D341Med (cell line): ENCODE results near the gene BRIP1.

Experiments used
- DNase-seq: peaks from one replicate; pipeline ENCODE4 v3.0.0; 2012; ENCODE audit warnings: low spot score

BRIP1 gene

DNA sequence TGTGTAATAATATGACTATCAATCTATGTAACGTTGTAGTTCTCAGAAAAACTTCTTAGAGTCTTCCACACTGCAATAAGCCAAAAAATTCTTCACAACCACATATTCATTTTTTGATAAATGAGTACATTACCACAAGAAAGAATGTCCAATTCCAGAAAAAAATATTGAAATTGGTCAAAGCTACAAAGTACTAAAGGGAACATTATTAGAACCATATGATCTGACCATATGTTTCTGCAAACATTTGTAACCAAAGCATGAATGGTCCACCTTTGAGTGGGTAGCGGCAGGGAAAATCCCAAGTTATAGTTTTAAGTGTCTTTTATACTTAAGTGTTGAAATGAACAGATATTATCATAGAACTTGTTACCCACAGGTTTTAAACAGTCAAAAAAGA, 200.6 kb downstream of the BRIP1 start:
- DNase-seq, result no peak

DNA sequence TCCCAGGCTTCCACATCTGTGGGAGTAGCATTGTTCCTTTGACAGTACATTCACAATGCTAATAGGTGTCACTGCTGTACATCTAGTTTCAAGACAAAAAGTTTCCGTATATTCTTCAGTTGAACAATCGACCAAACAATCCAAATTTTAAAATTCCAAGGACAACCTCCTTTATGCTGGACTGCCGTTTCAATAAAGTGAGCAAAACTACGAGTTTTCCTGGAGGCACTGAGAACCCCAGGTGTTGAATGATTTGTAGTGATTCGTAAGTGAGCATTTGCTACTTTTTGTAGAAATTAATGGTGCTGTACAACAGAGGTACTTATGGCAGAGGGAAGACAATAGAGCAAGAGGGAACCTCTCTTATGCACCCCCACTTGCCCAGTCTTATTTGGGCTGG, 201.1 kb downstream of the BRIP1 start:
- DNase-seq, result no peak

DNA sequence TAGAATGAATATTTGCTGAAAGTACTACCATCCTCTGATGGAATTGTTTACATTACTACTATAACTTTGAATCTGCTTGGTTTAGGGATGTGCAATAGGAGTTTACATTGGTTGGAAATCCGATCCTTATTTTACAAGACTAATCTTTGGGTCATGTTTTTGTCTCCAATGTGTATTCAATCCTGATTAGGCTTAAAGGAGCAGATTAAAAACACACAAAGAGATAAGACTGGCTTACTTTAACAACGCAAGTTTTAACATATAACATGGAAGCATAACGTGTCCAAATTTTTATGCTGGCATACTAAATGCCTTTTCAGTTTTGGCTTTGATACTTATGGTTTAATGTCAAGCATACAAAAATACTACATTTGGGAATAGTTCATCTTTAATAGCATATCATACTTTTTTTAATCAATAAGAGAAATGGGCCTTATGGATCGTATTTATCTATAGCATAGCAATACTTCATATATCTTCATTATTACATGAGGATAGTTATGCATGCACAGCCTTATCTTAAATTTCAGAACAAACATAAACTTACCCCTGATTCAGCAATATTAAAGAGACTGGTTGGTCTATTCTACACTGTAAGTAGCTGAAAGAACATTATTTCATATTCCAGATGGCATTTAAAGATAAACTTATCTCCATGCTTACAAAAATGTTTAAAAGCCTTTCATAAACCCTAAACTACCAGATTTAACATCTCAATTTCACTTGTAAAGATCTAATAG, 202.4 kb downstream of the BRIP1 start:
- no peak for DNase-seq

DNA sequence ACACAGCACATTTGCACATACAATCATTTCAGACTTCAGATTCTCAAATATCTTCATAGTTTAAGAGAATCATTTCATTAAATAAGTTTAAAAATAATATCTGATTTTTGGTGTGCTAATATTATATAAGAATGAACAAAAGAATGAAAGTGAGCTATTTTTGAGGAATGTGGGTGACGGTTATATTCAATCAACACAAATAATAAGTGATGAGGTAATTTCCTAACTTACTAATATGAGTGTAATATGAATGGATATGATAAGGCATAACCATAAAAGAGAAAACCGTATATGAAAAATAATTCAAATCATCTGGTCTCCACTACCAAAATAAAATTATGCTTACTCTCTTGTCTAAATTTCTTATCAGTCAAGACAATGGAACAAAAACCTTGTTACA, 203.9 kb downstream of the BRIP1 start:
- DNase-seq, result no peak

DNA sequence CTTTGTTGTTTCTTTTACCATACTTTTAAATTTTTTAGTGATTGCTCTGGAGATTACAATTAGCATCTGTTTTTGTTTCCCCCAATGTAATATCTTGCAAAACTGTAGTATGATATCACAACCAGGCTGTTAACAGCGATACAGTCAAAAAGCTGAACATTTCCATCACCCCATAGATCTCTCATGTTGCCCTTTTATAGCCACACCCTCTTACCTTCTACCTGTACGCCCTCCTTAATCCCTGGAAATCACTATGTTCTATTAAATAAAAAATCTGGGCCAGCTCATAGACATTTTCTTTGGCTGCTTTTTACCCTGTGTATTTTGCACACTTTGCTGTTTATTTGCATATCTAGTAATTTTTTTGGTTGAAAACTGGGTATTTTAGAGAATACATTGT, 205.1 kb downstream of the BRIP1 start:
- DNase-seq, result no peak

DNA sequence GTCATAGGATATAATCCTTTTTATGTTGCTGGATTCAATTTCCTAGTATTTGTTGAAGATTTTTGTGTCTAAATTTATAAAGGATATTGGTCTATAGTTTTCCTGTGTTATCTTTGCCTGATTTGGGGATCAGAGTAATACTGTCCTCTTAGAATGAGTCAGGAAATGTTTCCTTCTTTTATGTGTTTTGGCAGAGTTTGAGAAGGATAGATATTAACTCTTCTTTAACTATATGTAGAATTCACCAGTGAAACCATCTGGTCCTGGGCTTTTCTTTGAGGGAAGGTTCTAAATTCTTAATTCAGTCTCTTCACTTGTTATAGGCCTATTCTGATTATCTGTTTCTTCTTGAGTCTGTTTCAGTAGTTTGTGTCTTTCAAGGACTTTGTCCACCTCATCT, 206.0 kb downstream of the BRIP1 start:
- DNase-seq, result no peak

DNA sequence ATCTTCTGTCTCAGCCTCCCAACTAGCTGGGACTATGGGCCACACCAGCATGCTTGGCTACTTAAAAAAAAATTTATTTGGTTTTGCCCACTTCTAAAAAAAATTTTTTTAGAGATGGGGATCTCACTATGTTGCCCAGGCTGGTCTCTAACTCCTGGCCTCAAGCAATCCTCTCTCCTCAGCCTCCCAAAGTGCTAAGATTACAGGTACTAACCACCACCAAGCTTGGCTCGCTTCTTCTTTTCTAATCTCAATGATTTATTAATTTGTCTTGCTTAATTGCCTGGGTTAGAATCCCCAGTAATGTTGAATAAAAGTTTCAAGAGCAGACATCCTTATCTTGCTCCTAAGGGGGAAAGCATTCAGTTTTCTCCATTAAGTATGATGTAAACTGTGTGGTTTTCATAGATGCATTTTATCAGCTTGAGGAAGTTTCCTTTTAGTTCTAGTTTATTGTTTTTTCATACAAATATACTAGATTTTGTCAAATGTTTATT, 206.6 kb downstream of the BRIP1 start:
- no peak for DNase-seq

DNA sequence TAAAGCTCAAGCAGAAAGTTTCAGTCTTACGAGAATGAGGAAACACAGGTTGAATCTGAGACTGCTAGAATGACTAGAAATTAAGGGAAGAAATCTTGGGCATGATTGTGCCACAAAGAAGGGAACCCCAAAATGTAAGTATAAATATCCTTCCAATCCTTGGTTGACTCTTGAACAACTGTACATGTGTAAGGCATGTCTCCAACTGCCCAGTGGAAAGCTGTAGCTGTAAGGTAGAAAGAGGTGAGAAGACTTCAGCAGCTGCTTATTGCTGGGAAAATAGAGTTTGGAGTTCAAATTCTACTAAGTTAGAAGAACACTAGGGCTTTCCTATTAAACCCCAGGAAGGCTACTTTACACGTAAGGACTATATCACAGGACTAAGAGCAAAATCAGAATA, 212.6 kb downstream of the BRIP1 start:
- DNase-seq, result no peak

DNA sequence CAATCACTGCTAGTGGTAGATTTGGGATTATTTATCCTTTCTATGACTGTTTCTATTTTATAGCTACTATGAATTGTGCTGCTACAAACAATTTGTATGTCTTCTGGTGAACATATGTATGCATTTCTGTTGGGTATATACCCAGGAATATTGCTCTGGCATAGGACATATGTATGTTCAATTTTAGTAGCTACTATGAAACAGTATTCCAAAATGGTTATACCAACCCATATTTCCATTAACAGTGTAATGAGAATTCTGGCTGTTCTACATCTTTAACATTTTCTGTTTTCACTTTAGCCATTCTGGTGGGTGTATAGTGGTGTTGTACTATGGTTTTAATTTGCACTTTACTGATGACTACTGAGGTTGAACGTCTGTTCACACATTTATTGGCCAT, 214.7 kb downstream of the BRIP1 start:
- no peak for DNase-seq

DNA sequence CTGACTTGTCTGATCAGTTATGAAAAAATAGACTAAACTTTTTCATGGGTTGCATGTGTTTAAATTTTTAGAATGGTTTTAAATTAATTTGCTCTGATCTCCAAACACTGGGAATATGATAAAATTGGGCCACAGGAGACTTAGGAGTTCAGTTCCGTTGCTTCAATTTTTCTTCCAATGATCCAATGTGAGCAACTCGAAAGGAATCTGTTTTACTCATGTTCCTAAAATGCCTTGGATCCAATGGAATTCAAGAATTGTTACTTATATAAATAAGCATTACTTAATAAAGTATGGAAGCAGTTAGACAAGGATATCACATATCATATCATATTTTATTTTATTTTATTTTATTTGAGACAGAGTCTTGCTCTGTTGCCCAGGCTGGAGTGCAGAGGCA, 216.3 kb downstream of the BRIP1 start:
- DNase-seq, result no peak

DNA sequence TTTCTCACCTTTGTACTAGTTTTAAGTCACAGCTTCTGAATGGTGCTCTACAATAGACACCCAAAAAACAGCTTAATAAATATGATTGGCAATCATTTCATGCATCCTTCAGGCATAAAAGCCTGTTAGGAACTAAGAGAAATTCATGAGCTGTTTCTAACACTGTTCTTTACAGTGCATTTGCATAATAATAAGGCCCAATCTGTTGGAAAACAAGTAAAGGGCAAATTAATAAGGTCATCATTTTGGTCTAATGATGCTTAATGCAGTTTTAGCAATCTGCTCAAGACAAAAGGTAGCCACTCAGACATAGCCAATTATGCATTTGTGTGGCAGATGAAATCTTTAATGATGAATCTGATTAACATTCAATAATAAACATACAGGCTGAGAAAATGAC, 216.8 kb downstream of the BRIP1 start:
- no peak for DNase-seq

DNA sequence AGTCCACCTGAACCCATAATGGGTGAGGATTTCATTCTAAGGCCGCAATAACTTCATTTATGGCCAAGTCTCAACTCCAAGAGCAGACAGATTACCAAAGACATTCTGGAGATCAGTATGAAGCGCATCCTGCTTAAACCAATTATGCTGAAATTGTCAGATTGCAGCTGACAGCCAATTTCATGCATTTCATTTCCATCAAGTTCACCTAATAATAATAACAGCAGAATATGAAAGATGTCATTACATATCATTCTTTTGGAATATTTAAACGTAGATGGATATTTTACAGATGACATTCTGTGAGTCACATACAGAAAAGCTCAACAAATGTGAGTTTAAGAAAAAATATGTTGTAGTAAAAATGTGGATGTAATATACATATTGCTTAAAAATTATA, 217.4 kb downstream of the BRIP1 start:
- no peak for DNase-seq

DNA sequence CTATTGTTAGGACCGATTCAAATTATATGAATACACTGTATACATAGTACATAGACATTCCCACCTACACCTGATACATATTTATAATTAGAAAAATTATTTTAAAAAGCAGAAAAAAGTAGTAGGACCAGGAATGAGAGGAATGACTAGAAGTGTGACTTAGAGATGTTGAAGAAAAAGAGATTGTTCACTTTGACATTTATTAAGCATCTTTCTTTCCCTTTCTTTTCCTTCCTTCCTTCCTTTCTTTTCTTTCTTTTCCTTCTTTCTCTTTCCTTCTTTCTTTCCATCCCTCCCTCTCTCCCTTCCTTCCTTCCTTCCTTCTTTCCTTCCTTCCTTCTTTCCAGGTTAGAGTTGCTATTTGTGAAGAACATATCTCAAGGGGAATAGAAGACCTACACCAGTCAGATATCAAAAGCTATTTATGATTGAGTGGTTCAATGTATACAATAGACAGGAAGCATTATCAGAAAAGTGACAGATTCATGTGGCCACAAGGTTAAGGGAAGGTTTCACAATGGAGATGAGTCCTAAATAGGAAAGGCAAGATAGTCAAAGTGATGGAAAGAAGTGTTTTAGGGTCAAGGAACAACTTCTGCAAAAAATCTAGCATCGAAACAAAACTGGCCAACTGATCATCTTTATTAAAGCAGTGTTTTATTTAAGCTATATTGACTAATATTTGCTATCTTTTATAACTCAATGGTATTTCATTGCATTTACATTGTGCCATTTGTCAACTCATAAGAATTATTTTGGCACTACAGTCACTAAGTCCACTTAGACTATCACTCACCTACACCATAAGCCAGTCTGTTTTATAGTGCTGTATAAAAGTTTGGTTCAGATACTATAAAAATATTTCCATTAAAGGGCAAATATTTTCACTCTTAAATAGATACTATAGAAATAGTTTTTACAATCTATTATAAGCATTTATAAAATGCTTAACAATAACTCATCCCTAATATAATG, 218.2 kb downstream of the BRIP1 start:
- no peak for DNase-seq

DNA sequence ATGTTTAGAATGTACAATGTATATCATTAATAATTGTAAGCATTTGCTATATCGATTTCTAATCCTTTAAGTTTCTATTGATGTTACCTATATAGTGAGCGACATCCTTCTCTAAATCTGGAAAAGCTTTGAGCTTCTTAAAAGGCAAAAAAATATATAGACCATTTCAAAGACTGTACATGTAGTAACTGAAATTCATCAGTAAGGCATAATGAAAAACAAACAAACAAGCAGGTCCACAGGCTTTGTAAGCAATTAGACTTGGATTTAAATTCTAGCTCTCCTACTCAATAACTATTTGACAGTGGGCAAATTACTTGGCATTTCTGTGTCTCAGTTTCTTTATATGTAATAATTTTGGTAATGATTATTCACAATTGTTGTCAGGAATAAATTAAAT, 220.6 kb downstream of the BRIP1 start:
- no peak for DNase-seq

DNA sequence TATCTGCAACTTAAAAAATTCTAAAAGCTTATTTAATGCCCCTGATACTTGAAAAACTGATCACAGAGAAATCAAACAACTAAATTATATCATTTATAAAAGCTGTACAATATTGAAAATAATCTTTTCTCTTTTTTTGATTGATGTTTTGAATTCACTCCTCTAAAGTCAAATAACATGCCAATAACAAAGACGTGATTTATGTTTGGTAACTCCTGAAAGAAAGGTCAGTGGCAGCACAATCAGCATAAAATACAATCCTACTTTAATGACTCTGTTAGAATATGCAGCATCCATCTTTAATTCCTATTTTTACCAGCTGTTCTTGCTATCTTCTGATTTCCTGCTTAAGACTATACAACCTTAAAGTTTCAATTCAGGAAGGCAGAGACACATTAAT, 221.6 kb downstream of the BRIP1 start:
- no peak for DNase-seq

DNA sequence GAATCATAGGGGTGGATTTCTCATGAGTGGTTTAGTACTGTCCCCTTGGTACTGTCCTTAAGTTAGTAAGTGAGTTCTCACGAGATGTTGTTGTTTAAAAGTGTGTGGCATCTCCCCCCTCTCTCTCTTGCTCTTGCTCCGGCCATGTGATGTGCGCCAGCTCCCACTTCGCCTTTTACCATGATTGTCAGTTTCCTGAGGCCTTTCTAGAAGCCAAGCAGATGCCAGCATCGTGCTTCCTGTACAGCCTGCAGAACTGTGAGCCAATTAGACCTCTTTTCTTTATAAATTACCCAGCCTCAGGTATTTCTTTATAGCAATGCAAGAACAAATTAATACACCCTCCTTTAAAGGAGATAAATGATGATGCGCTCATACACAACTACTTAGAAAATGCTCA, 222.2 kb downstream of the BRIP1 start:
- DNase-seq, result no peak

DNA sequence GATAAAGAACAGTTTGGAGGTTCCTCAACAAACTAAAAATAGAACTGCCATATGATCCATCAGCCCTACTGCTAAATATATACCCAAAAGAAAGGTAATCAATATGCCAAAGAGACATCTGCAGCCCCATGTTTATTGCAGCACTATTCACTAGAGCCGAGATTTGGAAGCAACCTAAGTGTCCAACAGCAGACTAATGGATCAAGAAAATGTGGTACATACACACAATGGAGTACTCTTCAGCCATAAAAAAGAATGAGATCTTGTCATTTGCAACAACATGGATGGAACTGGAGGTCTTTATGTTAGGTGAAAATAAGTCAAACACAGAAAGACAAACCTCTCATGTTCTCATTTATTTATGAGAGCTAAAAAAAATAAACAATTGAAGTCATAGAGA, 223.5 kb downstream of the BRIP1 start:
- DNase-seq, result no peak

DNA sequence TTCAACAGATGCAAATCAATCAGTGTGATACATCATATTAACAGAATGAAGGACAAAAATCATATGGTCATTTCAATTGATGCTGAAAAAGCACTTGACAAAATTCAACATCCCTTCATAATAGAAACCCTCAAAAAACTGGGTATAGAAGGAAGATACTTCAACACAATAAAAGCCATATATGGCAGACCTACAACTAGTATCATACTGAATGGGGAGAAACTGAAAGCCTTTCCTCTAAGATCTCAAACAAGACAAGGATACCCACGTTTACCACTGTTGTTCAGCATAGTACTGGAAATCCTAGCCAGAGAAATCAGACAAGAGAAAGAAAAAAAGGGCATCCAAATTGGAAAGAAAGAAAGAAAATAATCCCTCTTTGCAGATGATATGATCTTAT, 225.2 kb downstream of the BRIP1 start:
- DNase-seq, result no peak

DNA sequence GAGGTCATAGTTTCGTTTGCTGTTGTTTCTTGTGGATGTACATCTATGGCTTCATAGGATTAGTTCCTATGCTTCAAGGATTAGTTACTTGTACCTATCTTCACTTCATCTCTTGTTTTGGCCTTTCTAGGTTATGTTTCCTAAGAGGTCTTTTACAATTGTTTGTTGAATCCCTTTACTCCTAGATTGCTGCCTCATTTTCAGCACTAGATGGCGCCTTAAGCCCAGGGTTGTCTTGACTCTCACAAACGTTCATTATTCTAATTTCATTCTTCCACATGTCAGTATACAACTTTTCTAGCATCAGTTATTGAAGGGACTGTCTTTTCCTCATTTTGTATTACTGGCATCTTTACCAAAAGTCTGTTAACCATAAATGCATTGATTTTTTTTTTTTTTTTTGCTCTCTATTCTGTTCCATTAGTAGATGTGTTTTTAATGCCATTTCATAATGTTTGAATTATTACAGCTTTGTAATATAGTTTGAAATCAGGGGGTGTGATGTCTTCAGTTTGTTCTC, 227.4 kb downstream of the BRIP1 start:
- peak; percentile 50 for DNase-seq

DNA sequence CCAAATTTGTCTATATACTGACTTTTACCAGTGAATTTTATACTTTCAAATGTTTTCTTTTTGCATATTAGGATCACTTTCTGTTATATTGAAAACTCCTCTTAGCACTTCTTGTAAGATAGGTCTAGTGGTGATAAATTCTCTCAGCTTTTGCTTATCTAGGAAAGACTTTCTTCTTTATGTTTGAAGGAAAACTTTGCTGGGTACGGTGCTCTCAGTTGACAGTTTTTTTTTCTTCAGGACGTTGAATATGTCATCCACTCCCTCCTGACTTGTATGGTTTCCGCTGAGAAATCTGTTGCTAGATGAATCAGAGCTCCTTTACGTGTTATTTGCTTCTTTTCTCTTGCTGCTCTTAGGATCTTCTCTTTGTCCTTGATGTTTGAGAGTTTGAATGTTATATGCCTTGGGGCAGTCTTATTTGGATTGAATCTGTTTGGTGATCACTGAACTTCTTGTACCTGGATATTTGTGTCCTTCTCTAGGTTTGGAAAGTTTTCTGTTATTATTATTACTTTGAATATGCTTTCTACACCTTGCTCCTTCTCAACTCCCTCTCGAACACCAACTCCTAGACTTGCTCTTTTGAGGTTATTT, 228.3 kb downstream of the BRIP1 start:
- DNase-seq, result no peak

DNA sequence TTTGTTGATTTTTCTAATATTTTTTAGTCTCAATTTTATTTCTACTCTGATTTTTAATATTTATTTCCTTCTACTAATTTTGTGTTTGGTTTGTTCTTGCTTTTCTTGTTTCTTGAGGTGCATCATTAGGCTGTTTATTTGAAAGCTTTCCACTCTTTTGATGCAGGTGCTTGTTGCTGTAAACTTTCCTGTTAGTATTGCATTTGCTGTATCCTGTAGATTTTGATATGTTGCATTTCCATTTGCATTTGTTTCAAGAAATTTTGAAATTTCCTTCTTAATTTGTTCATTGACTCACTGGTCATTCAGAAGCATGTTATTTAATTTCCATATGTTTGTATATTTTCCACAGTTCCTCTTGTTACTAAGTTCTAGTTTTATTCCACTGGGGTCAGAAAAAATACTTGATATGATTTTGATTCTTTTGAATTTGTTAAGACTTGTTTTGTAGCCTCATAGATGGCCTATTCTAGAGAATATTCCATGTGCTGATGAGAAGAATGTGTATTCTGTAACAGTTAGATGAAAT, 229.3 kb downstream of the BRIP1 start:
- DNase-seq, result no peak

DNA sequence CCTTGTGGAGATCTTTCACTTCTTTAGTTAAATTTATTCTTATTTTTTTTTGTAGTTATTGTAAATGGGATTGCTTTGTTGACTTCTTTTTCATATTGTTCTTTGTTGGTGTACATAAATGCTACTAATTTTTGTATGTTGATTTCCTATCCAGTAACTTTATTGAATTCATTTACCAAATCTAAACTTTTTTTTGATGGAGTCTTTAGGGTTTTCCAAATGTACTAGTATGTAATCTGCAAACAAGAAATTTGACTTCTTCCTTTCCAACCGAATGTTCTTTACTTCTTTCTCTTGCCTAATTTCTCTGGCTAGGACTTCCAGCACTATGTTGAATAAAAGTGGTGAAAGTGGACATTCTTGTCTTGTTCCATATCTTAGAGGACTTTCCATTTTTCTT, 230.5 kb downstream of the BRIP1 start:
- no peak for DNase-seq
